Right forelimb (tissue), 1 donor: ENCODE data around the gene IL1RN.

ENCODE experiments used
- DNase-seq: peaks from one replicate; pipeline ENCODE4 v3.0.0-alpha.2; 2018

IL1RN gene

GRCh38 chr2:113175042-113175628 lies 47.7 kb downstream of the IL1RN start:
- DNase-seq, result no peak

GRCh38 chr2:113175736-113176695 lies 48.6 kb downstream of the IL1RN start:
- DNase-seq, result no peak

GRCh38 chr2:113176696-113177355 lies 49.4 kb downstream of the IL1RN start:
- no peak for DNase-seq

GRCh38 chr2:113178069-113178746 lies 50.8 kb downstream of the IL1RN start:
- DNase-seq, result no peak

GRCh38 chr2:113178891-113179290 lies 51.5 kb downstream of the IL1RN start:
- no peak for DNase-seq

- DNase-seq, result no peak
Observed at GRCh38 chr2:113179446-113180045, 52.1 kb downstream of the IL1RN start.

- no peak for DNase-seq
Observed at GRCh38 chr2:113180131-113180946, 52.9 kb downstream of the IL1RN start.

- DNase-seq, result no peak
Observed at GRCh38 chr2:113181258-113182051, 54.1 kb downstream of the IL1RN start.

- DNase-seq, result no peak
Observed at GRCh38 chr2:113182471-113183260, 55.3 kb downstream of the IL1RN start.

- no peak for DNase-seq
Observed at GRCh38 chr2:113183264-113183663, 55.9 kb downstream of the IL1RN start.
